Colonic mucosa (tissue), 4 donors: ENCODE results near the gene RNF215. TPM values are rescaled to one million over a fixed set of nuclear protein-coding genes. Genes with fewer than 3 reads are reported as not detected.
"Not testable (repeated sequence)": the region's sequence is repeated elsewhere in the genome, so short reads cannot be mapped to it uniquely, and the experiment has no call there.

Experiments
- DNase-seq: peaks from one replicate; pipeline ENCODE4 v3.0.0-alpha.2; 2020
- H3K27ac ChIP-seq: fragments of 200-600 bp; one replicate; pipeline ENCODE4 v1.8.0; 2021
- H3K27me3 ChIP-seq: fragments of 200-600 bp; one replicate; pipeline ENCODE4 v1.8.0; 2021
- H3K36me3 ChIP-seq: fragments of 200-600 bp; one replicate; pipeline ENCODE4 v1.8.0; 2021
- H3K4me1 ChIP-seq: fragments of 200-600 bp; one replicate; pipeline ENCODE4 v1.8.0; 2021; ENCODE audit warnings: mild to moderate bottlenecking
- H3K4me3 ChIP-seq: fragments of 200-600 bp; one replicate; pipeline ENCODE4 v1.8.0; 2021
- H3K9ac ChIP-seq, 2 donors: one replicate each; pipeline ENCODE4 v1.7.0; 2013; ENCODE audit warnings: control low read depth in 2 of 2, low read depth in 2 of 2, low read length in 2 of 2
- H3K9me3 ChIP-seq: fragments of 200-600 bp; one replicate; pipeline ENCODE4 v1.8.0; 2021
- CTCF ChIP-seq: fragments of 200-600 bp; IDR thresholded peaks from one replicate; pipeline ENCODE4 v1.8.0; 2022; ENCODE audit warnings: antibody characterized with exemption, mild to moderate bottlenecking
- intact Hi-C: fragments of 100-400 bp; cut with DNase I; formaldehyde crosslinking; loops from one replicate; pipeline ENCODE4 v1.14.1; 2022
- total RNA-seq, 2 donors: library from RNA; stranded (reverse); fragmentation: NEBNext Ultra II Directional in 1 of 2; extraction: Animal tissue kit (Norgen Biotek cat#: 25700) in 1 of 2; gene quantifications; one replicate each; pipeline ENCODE4 v1.2.1, GENCODE V29; 2021
- donor health status: healthy.
- donor health status: DM: no; HTN: no; CAD: no.
- donor health status: DM: no; HTN: no; CAD: no.

Gene RNF215
- total RNA-seq, 2 donors from 2014 or later, result 5.8 to 9.4 TPM

- H3K36me3 ChIP-seq, result peaks cover 87% of the 10 kb centered on the region
- H3K9ac ChIP-seq, result no peak overlapping the region
- intact Hi-C loops, result no loop called here
- no peaks in the 10 kb centered on the region for H3K27me3 ChIP-seq
- H3K4me1 ChIP-seq, result no peaks in the 10 kb centered on the region
- DNase-seq, result no peak
- H3K4me3 ChIP-seq, result no peak overlapping the region
- no peaks in the 10 kb centered on the region for H3K9me3 ChIP-seq
- H3K27ac ChIP-seq, result no peak overlapping the region
- no peak for TF ChIP-seq CTCF
Observed at GRCh38 chr22:30340911-30341685, 46.1 kb downstream of the RNF215 start.

GRCh38 chr22:30338802-30339201 lies 48.4 kb downstream of the RNF215 start:
- Histone ChIP-seq H3K27me3 (no peaks in the 10 kb centered on the region), H3K27ac (no peak overlapping the region), H3K36me3 (peaks cover 82% of the 10 kb centered on the region), H3K4me1 (no peaks in the 10 kb centered on the region), H3K9me3 (no peaks in the 10 kb centered on the region), H3K4me3 (no peak overlapping the region), H3K9ac (no peak overlapping the region)
- no peak for TF ChIP-seq CTCF
- intact Hi-C loops, result no loop called here
- no peak for DNase-seq

- H3K9me3 ChIP-seq, intact Hi-C loops, H3K4me3 ChIP-seq, H3K9ac ChIP-seq, H3K27ac ChIP-seq, H3K27me3 ChIP-seq, DNase-seq, H3K4me1 ChIP-seq: not testable (repeated sequence)
- H3K36me3 ChIP-seq, result peaks cover 80% of the 10 kb centered on the region
Observed at GRCh38 chr22:30338341-30338740, 48.9 kb downstream of the RNF215 start.

GRCh38 chr22:30337461-30337778 lies 49.8 kb downstream of the RNF215 start:
- no peak for TF ChIP-seq CTCF
- no peak overlapping the region for H3K27ac ChIP-seq
- no peak overlapping the region for H3K4me3 ChIP-seq
- H3K9ac ChIP-seq, result no peak overlapping the region
- DNase-seq, result no peak
- H3K4me1 ChIP-seq, result peaks cover 3% of the 10 kb centered on the region
- no peaks in the 10 kb centered on the region for H3K27me3 ChIP-seq
- H3K9me3 ChIP-seq, result no peaks in the 10 kb centered on the region
- H3K36me3 ChIP-seq, result peaks cover 76% of the 10 kb centered on the region
- intact Hi-C loops, result no loop called here

- no peak for DNase-seq
- Histone ChIP-seq H3K4me3 (no peak overlapping the region), H3K4me1 (peaks cover 3% of the 10 kb centered on the region), H3K9ac (no peak overlapping the region), H3K27ac (no peak overlapping the region), H3K36me3 (peaks cover 71% of the 10 kb centered on the region), H3K27me3 (no peaks in the 10 kb centered on the region), H3K9me3 (no peaks in the 10 kb centered on the region)
- TF ChIP-seq CTCF, result no peak
- intact Hi-C loops, result no loop called here
Observed at GRCh38 chr22:30336752-30337460, 50.3 kb downstream of the RNF215 start.

- H3K27ac ChIP-seq, result no peak overlapping the region
- H3K9me3 ChIP-seq, result no peaks in the 10 kb centered on the region
- TF ChIP-seq CTCF, result no peak
- H3K4me1 ChIP-seq, result peaks cover 3% of the 10 kb centered on the region
- peaks cover 57% of the 10 kb centered on the region for H3K36me3 ChIP-seq
- H3K27me3 ChIP-seq, result no peaks in the 10 kb centered on the region
- no peak overlapping the region for H3K4me3 ChIP-seq
- H3K9ac ChIP-seq, result no peak overlapping the region
- intact Hi-C loops, result no loop called here
- no peak for DNase-seq
Observed at GRCh38 chr22:30335236-30335635, 52.0 kb downstream of the RNF215 start.
